ENCODE data around the gene NEDD8.

The NEDD8 gene

DNA sequence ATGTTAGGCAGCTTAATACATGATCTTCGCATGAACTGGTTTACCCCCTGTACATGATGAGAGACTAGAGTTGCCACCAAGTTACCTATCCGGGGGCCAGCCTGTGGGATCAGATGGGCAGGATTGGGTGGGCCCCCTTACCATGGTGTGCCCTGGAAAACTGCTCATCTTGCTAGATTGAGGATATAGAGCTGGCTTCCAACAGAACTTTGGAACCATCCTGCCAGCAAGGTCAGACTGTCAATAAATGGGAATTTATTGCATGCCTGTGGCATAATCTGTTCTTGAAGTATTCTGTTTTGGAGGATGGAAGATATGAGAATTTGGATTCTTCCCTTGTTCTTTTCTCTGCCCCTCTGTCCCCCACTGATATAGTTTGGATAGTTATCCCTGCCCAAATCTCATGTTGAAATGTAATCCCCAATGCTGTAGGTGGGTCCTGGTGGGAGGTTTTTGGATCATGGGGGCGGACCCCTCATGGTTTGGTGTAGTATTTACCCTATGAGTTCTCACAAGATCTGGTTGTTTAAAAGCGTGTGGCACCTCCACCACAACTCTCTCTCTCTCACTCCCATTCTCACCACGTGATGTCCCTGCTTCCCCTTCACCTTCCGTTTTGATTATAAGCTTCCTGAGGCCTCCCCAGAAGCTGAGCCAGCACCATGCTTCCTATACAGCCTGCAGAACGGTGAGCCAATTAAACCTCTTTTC is 33.2 kb downstream of the NEDD8 start:
- peaks cover 32% of the 10 kb centered on the region for H3K9me3 Mint-ChIP-seq
- no peaks in the 10 kb centered on the region for H3K27me3 Mint-ChIP-seq
- no peak overlapping the region for H3K4me3 Mint-ChIP-seq
- peak overlapping the region; percentile 50 for H3K27ac Mint-ChIP-seq
- H3K4me1 Mint-ChIP-seq (ENCODE audit: low read depth): peaks cover 45% of the 10 kb centered on the region
- intact Hi-C loops (cut with micrococcal nuclease): loop anchor here (5.0 kb wide), 1 partner anchor 37 kb away; the partner anchor contains the start of gene IRF9
- peaks cover 84% of the 10 kb centered on the region for H3K36me3 Mint-ChIP-seq (ENCODE audit: low read depth)

DNA sequence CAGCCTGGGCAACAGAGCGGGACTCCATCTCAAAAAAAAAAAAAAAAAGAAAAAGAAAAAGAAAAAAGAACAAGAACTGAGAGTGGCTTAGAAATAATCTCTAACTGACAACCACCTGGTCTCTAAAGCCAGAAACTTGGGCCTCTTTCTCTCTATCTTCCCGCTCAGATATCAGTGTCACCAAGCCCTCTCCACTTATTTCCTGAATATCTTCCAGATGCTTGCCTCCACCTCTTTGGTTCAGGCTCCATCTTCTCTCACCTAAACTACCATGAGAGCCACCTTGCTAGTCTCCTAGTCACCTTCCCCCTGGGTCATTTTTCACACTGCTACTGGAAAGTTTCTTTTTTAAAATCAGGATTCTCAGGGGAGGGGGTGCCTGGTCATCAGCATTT is 35.1 kb downstream of the NEDD8 start:
- intact Hi-C loops (cut with micrococcal nuclease): loop anchor here (5.0 kb wide), 1 partner anchor 35 kb away; the partner anchor contains the start of gene IRF9
- peaks cover 77% of the 10 kb centered on the region for H3K36me3 Mint-ChIP-seq (ENCODE audit: low read depth)
- H3K4me3 Mint-ChIP-seq: peak overlapping the region; percentile 94
- peaks cover 57% of the 10 kb centered on the region for H3K4me1 Mint-ChIP-seq (ENCODE audit: low read depth)
- peaks cover 20% of the 10 kb centered on the region for H3K9me3 Mint-ChIP-seq
- H3K27ac Mint-ChIP-seq: peak overlapping the region; percentile 94
- no peaks in the 10 kb centered on the region for H3K27me3 Mint-ChIP-seq

DNA sequence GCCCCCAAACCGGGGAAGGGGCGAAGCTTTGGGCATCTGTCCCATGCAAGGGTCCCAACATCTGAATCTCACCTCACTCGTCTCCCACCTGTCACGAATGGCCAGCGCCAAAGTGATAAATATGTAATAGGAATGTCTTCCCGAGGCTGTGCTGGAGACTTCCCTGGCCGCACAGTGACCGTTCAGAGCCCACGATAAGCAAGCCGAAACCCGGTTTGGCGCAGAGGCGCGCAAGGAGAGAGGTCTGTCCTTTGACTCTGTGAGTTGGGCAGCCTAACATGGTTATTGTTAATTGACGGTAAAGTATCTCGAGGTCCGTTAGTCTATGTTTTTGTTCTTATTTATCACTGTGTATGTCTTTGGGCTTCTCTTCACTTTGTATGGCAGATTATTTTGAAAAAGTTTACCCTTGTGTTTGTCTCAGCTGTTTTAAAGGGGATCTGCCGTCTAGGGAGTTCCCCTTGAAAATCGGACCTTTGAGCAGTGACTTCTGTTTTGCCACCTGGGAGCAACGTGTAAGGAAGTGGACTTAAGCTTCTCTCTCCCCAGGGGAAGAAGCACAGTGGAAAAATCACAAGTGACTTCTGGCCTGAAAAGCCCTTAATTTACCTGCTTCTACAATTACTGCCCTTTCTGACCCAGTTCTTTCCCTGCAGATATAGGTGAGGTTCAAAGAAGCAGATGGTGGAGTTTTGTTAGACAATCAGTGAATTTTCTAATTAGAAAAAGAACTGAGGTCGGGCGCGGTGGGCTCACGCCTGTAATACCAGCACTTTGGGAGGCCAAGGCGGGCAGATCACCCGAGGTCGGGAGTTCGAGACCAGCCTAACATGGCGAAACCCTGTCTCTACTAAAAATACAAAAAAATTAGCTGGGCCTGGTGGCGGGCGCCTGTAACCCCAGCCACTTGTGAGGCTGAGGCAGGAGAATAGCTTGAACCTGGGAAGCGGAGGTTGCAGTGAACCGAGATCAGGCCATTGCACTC is 35.8 kb downstream of the NEDD8 start:
- H3K27ac Mint-ChIP-seq: peak overlapping the region; percentile 94
- peaks cover 64% of the 10 kb centered on the region for H3K4me1 Mint-ChIP-seq (ENCODE audit: low read depth)
- intact Hi-C loops (cut with micrococcal nuclease): loop anchor here (5.0 kb wide), 1 partner anchor 34 kb away; the partner anchor contains the start of gene IRF9
- H3K36me3 Mint-ChIP-seq (ENCODE audit: low read depth): peaks cover 77% of the 10 kb centered on the region
- H3K4me3 Mint-ChIP-seq: peak overlapping the region; percentile 94
- H3K27me3 Mint-ChIP-seq: no peaks in the 10 kb centered on the region
- H3K9me3 Mint-ChIP-seq: peaks cover 13% of the 10 kb centered on the region

DNA sequence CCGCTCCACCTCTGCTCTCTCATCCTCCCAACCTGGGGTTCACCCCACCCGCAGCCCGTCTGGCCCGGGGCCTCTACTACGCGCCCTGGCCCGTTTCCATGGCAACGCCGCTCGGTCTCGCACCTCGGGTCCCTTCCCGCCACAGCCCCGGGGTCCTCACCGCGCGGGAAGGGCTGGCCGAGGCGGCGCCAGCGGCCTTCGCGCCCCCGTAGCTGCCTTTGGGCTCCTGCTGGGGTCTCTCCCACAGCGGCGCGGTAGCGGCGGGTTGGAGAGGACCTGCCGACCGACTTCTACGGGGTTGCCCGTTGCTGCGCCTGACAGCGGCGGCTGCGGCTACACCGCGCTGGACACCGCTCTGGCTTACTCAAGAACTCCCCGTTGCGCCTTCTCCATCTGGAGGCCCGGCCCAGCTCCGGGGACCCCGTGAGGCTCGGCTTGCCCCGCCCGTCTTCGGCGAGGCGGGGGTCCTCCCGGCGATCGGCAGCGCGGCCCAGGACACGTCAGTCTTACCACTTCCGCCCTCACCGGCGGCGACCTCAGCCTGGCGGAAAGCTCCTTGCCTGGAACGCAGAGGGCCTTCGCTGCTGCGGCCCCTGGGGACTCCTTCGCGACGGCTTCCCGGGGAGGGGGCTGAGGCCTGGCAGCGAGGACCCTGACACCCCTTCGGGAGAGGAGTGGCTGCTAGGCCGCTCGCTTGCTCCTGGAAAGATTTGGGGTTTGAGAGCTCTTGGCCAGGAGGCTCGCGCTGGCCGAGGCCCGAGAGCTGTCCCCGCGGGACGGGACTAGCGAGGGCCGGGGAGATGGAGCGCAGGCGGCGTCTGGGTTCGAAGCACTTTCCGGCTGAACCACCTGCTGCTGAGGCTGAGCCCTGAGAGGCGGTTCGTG is 36.7 kb downstream of the NEDD8 start, which contains the start of gene TM9SF1:
Gene TM9SF1, minus strand, starts transcription at position 256 of the 885 bp plus-strand sequence. CDS start 422 bp downstream, outside the sequence.
- peaks cover 78% of the 10 kb centered on the region for H3K36me3 Mint-ChIP-seq (ENCODE audit: low read depth)

DNA sequence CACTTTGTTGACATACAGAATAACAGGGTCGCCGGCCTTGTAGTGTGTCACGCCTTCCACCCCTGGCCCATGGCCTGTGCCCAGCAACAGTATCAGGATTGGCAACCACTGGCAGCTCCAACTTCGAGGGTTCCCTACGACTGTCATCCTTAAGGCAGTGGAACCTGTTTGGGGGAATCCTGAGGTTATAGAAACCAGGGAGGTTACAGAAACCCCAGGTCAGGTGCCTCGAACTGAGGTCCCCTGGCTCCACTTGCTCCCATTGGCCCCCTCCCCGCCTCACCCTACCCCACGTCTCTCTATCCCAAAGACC is 37.3 kb downstream of the NEDD8 start:
- H3K27me3 Mint-ChIP-seq: no peaks in the 10 kb centered on the region
- H3K27ac Mint-ChIP-seq: peak overlapping the region; percentile 94
- H3K36me3 Mint-ChIP-seq (ENCODE audit: low read depth): peaks cover 78% of the 10 kb centered on the region
- H3K4me1 Mint-ChIP-seq (ENCODE audit: low read depth): peaks cover 68% of the 10 kb centered on the region
- peaks cover 10% of the 10 kb centered on the region for H3K9me3 Mint-ChIP-seq
- peak overlapping the region; percentile 94 for H3K4me3 Mint-ChIP-seq
- intact Hi-C loops (cut with micrococcal nuclease): loop anchor here (1.0 to 5.0 kb wide), 2 partner anchors 18 to 33 kb away; partner anchors contain the start of genes CHMP4A and IRF9

More for the DNA sequence above, 36.7 kb downstream of the NEDD8 start, which contains the start of gene TM9SF1:
- H3K4me1 Mint-ChIP-seq (ENCODE audit: low read depth): peaks cover 64% of the 10 kb centered on the region
- peak within 1 kb of the TSS; percentile 94 for H3K27ac Mint-ChIP-seq
- H3K27me3 Mint-ChIP-seq: no peaks in the 10 kb centered on the region
- H3K4me3 Mint-ChIP-seq: peak within 1 kb of the TSS; percentile 94
- intact Hi-C loops (cut with micrococcal nuclease): loop anchor here (1.0 to 5.0 kb wide), 2 partner anchors 18 to 33 kb away; partner anchors contain the start of genes CHMP4A and IRF9
- peaks cover 10% of the 10 kb centered on the region for H3K9me3 Mint-ChIP-seq

DNA sequence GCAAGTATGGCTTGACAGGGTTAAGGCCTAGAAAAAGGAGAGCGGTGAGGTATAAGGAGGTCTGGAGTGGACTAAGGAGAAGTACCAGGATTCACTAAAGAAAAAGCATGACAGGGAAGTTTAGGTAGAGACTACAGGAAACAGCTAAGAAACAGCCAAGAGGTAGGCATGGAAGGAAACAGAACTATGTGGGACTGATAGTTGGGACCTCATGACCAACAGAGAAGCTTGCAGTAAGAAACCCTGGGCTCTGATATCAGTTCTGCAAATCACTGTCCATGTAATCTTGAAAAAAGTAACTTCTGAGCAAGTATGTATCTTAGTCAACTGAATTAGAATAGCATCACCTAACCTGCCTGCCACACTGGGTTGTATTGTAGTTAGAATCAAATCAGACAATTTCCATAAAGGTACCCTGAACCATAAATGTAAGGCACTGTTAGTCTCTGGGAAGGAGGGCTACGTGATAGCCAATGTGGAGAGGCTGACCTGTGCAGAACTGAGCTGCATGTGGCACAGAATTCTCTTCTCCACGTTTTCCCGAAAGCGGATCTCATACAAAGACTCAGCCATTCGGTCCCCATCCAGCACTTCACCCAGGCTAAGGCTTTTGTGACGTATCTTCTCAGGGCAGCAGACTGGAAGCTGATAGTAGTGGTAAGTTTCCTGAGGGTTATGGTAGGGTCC is 37.8 kb downstream of the NEDD8 start:
- Mint-ChIP-seq H3K9me3 (peaks cover 5% of the 10 kb centered on the region), H3K36me3 (ENCODE audit: low read depth) (peaks cover 76% of the 10 kb centered on the region), H3K4me3 (peak overlapping the region; percentile 94), H3K27ac (peak overlapping the region; percentile 94), H3K4me1 (ENCODE audit: low read depth) (peaks cover 66% of the 10 kb centered on the region), H3K27me3 (no peaks in the 10 kb centered on the region)
- intact Hi-C loops (cut with micrococcal nuclease): no loop called here

DNA sequence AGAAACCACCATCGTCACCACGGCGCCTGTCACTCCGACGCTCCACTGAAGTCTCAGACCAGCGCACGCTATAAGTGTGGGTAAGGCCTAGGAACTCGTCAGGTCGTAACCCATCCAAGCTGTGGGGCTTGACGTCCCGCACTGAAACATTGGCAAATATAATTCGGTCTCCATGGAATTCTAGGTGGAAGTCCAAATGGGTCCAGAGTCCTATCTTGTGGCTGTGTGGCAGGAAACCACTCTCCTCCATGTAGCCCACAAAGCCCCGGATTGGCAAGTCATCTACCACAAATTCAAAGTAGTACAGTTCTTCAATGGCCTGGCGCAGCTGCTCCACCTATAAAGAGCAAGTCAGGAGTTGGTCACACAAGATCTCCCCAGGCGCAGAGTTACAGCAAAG is 39.2 kb downstream of the NEDD8 start:
- no peak overlapping the region for H3K4me3 Mint-ChIP-seq
- no peaks in the 10 kb centered on the region for H3K27me3 Mint-ChIP-seq
- H3K4me1 Mint-ChIP-seq (ENCODE audit: low read depth): peaks cover 66% of the 10 kb centered on the region
- intact Hi-C loops (cut with micrococcal nuclease): no loop called here
- peaks cover 66% of the 10 kb centered on the region for H3K36me3 Mint-ChIP-seq (ENCODE audit: low read depth)
- H3K27ac Mint-ChIP-seq: no peak overlapping the region
- no peaks in the 10 kb centered on the region for H3K9me3 Mint-ChIP-seq

DNA sequence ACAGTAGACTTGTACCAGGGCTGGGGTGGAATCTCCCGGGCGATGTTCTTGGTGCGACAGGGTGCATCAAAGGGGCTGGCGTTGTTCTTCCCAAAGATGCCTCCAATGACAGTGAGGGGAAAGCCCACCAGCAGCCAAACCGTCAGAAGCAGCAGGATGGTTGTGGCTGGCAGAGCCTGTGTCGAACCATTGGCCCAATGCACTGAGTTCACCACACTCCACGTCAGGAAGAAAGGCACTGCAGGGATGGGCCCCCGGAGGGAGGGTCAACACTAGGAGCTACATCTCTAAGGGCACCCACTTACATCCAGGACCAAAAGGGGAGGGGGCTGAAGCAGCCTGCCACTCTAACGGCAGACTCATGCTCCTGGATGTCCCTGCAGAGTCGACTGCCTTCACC is 41.8 kb downstream of the NEDD8 start:
- no peaks in the 10 kb centered on the region for H3K27me3 Mint-ChIP-seq
- H3K9me3 Mint-ChIP-seq: no peaks in the 10 kb centered on the region
- H3K4me3 Mint-ChIP-seq: no peak overlapping the region
- intact Hi-C loops (cut with micrococcal nuclease): no loop called here
- H3K4me1 Mint-ChIP-seq (ENCODE audit: low read depth): peaks cover 62% of the 10 kb centered on the region
- H3K27ac Mint-ChIP-seq: no peak overlapping the region
- H3K36me3 Mint-ChIP-seq (ENCODE audit: low read depth): peaks cover 66% of the 10 kb centered on the region

DNA sequence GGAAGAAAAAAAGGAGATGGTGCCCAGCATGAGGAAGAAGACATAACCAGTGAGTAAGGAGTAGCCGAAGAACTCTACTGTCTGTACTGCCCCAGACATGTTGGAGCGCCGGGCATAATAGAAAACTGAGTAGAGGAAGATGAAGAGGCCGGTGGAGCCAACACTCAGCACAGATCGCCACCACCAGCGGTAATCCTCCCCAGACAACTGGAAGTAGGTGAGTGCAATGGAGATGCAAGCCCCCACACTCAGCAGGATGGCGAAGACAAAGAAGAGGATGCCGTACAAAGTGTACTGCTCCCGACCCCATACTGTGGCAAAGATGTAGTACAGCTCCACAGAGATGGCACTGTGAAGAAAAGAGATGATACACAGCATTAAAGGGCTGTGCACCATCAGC is 42.7 kb downstream of the NEDD8 start:
- H3K4me3 Mint-ChIP-seq: no peak overlapping the region
- H3K36me3 Mint-ChIP-seq (ENCODE audit: low read depth): peaks cover 68% of the 10 kb centered on the region
- H3K27ac Mint-ChIP-seq: peak overlapping the region; percentile 81
- no peaks in the 10 kb centered on the region for H3K9me3 Mint-ChIP-seq
- peaks cover 54% of the 10 kb centered on the region for H3K4me1 Mint-ChIP-seq (ENCODE audit: low read depth)
- H3K27me3 Mint-ChIP-seq: no peaks in the 10 kb centered on the region
- intact Hi-C loops (cut with micrococcal nuclease): loop anchor here (2.0 kb wide), 1 partner anchor 43 kb away; the partner anchor contains the start of genes PSME2 and RNF31

DNA sequence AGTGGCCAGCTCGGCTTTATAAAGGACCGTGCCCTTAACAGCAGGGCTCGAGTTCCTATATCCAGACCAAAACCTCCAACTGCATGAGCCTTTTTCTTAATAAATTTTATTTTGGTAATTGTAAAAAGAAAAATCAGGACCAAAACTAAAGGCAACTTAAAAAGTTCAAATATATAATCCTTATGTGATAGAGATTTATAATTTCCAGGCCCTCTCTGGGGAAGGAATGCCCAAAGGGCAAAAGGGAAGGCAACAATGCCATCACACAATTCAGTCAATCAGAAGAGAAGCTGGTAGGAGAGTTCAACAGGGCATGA is 43.1 kb downstream of the NEDD8 start:
- Mint-ChIP-seq H3K27ac (peak overlapping the region; percentile 81), H3K4me1 (ENCODE audit: low read depth) (peaks cover 50% of the 10 kb centered on the region), H3K27me3 (no peaks in the 10 kb centered on the region), H3K4me3 (peak overlapping the region; percentile 85), H3K9me3 (no peaks in the 10 kb centered on the region), H3K36me3 (ENCODE audit: low read depth) (peaks cover 73% of the 10 kb centered on the region)
- intact Hi-C loops (cut with micrococcal nuclease): loop anchor here (2.0 kb wide), 1 partner anchor 42 kb away; the partner anchor contains the start of genes PSME2 and RNF31

DNA sequence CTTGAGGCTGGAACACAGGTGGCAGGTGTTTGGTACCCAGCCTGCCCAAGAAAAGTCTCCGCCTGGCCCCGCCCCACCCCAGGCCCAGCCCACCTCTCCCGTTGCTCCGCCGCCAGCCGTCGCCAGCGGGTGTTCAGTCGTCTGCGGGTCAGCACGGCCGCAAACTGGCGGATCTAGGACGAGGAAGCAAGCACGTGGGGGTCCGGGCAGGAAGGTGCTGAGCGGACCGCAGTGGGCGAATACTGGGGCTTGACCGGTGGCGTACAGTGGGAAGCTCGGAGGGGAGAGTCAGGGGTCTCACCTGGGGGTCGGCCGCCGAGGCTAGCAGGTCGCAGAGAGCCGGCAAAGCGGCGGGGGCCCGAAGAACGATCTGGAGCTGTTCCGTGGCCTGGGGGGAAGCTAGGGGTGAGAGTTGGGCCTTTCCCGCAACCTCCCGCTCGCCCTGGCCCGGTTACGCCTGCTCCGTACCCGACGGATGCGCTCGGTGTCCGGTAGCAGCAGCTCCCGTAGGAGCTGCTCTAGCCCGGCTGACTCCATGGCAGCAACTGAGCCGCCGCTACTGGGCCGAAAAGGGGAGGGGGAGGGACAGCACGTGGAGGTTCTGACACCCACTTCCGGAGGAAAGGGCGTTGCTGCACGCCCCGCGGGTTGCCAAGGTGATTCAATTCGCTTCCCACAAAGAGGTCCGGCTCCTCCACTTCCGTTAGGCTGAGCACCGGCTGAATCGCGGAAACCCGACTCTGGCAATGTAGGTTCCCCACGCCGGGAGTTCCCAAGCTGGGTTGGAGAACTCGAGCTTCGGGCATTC is 43.7 kb downstream of the NEDD8 start, which contains the start of gene IPO4:
Gene IPO4, minus strand, starts transcription at position 566 of the 808 bp plus-strand sequence. Its CDS starts 29 bp downstream, at position 537.
- H3K27me3 Mint-ChIP-seq: no peaks in the 10 kb centered on the region
- peaks cover 47% of the 10 kb centered on the region for H3K4me1 Mint-ChIP-seq (ENCODE audit: low read depth)
- intact Hi-C loops (cut with micrococcal nuclease): loop anchor here (1.0 to 2.0 kb wide), 3 partner anchors 42 to 74 kb away; partner anchors contain the start of genes DCAF11, GMPR2, NEDD8 and NRL
- H3K9me3 Mint-ChIP-seq: no peaks in the 10 kb centered on the region
- peak within 1 kb of the TSS; percentile 85 for H3K4me3 Mint-ChIP-seq
- H3K36me3 Mint-ChIP-seq (ENCODE audit: low read depth): peaks cover 78% of the 10 kb centered on the region
- peak within 1 kb of the TSS; percentile 81 for H3K27ac Mint-ChIP-seq

DNA sequence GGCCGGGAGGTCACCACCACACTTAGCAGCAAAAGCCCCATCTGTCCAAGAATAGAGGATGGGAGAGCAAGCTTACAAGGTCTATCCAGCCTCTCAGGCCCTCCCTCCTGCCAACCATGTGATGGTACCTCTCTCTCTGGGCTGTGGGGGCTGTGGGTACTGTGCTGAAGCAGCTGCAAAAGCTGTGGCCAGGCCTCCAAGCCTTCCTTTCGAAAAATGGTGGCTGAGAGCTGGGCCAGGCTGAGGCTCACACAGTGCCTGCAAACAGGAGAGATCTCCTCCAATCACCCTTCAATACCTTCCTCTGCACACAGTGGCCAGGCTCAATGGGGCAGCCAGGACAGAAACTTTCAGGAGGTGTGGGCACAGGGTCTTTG is 44.6 kb downstream of the NEDD8 start:
- Mint-ChIP-seq H3K27ac (peak overlapping the region; percentile 81), H3K4me1 (ENCODE audit: low read depth) (peaks cover 42% of the 10 kb centered on the region), H3K4me3 (peak overlapping the region; percentile 85), H3K36me3 (ENCODE audit: low read depth) (peaks cover 80% of the 10 kb centered on the region), H3K9me3 (no peaks in the 10 kb centered on the region), H3K27me3 (no peaks in the 10 kb centered on the region)
- intact Hi-C loops (cut with micrococcal nuclease): no loop called here
